K562 (cell line): Measurements from ENCODE around the gene TNFAIP6. TPM values are rescaled to one million over a fixed set of nuclear protein-coding genes. Genes with fewer than 3 reads are reported as not detected.

Experiments
- ADNP ChIP-seq: fragments of 200-800 bp; sonication (Bioruptor generic); IDR thresholded peaks from 2 replicates; pipeline ENCODE4 v1.6.1; 2016; ENCODE audit warnings: missing genetic modification characterization, missing compliant biosample characterization
- ATF2 ChIP-seq: sonication (generic); formaldehyde crosslinking; IDR thresholded peaks from 2 replicates; pipeline ENCODE4 v1.8.1; 2022; ENCODE audit warnings: missing genetic modification reagents
- CBFB ChIP-seq: sonication (generic); formaldehyde crosslinking; IDR thresholded peaks from 2 replicates; pipeline ENCODE4 v1.4.0; 2020; ENCODE audit warnings: mild to moderate bottlenecking, missing genetic modification reagents
- CC2D1A ChIP-seq: fragments of 450-650 bp; IDR thresholded peaks from 2 replicates; pipeline ENCODE4 v1.6.1; 2017; ENCODE audit warnings: mild to moderate bottlenecking
- CHD4 ChIP-seq: fragments of 200-600 bp; sonication (generic); IDR thresholded peaks from 3 replicates; pipeline ENCODE4 v1.6.1; 2012; ENCODE audit warnings: low read depth, mild to moderate bottlenecking, mixed read lengths, low read length, inconsistent platforms; ENCODE audit not compliant: insufficient read depth, insufficient replicate concordance, poor library complexity, severe bottlenecking
- CHD7 ChIP-seq: fragments of 200-600 bp; sonication (generic); IDR thresholded peaks from one replicate; pipeline ENCODE4 v1.6.1; 2012; ENCODE audit warnings: mild to moderate bottlenecking, low read depth, low read length, inconsistent platforms
- HNRNPK ChIP-seq: fragments of 200-400 bp; formaldehyde crosslinking; IDR thresholded peaks from one replicate; pipeline ENCODE4 v1.6.1; 2018; ENCODE audit warnings: mild to moderate bottlenecking, low read depth, low read length; ENCODE audit not compliant: poor library complexity, severe bottlenecking
- SREBF2 ChIP-seq: sonication (generic); formaldehyde crosslinking; IDR thresholded peaks from 2 replicates; pipeline ENCODE4 v1.4.0; 2020; ENCODE audit warnings: mild to moderate bottlenecking, missing genetic modification reagents
- TCFL5 ChIP-seq: fragments of 250-450 bp; sonication (Bioruptor Pico); conservative IDR thresholded peaks from 2 replicates; pipeline ENCODE4 v1.6.1; 2021; ENCODE audit warnings: mild to moderate bottlenecking, moderate library complexity, matching md5 sums
- TSC22D4 ChIP-seq: fragments of 450-650 bp; IDR thresholded peaks from 2 replicates; pipeline ENCODE4 v1.6.1; 2016; ENCODE audit warnings: missing genetic modification characterization, missing biosample characterization, control low read depth
- ZFP1 ChIP-seq: fragments of 450-650 bp; formaldehyde crosslinking; IDR thresholded peaks from 2 replicates; pipeline ENCODE4 v1.4.0; 2020; ENCODE audit warnings: mild to moderate bottlenecking, mixed read lengths
- ZFP30 ChIP-seq: fragments of 250-450 bp; sonication (Bioruptor Pico); IDR thresholded peaks from 2 replicates; pipeline ENCODE4 v1.8.0; 2022; ENCODE audit warnings: moderate library complexity, mild to moderate bottlenecking, inconsistent platforms, borderline replicate concordance
- ZFX ChIP-seq: sonication (generic); formaldehyde crosslinking; IDR thresholded peaks from 2 replicates; pipeline ENCODE4 v1.8.0; 2022; ENCODE audit warnings: mild to moderate bottlenecking, missing genetic modification reagents, moderate library complexity
- ZNF165 ChIP-seq: fragments of 250-450 bp; sonication (Bioruptor Pico); IDR thresholded peaks from 2 replicates; pipeline ENCODE4 v1.4.0; 2020; ENCODE audit warnings: borderline replicate concordance
- ZNF224 ChIP-seq: sonication (generic); formaldehyde crosslinking; IDR thresholded peaks from 2 replicates; pipeline ENCODE4 v1.8.0; 2022; ENCODE audit warnings: mild to moderate bottlenecking, missing genetic modification reagents
- ZNF274 ChIP-seq: IDR thresholded peaks from 2 replicates; pipeline ENCODE4 v1.6.1; 2011; ENCODE audit warnings: low read depth, mild to moderate bottlenecking, low read length, moderate library complexity, borderline replicate concordance
- polyA plus RNA-seq, 8 experiments: library from polyadenylated mRNA; depleted of rRNA in 4 of 8; stranded (reverse) in 5 of 8; unstranded in 3 of 8; fragments of >200 nt; fragmentation: Nextera tagmentation in 2 of 8; fragmentation: Illumina TruSeq in 1 of 8; extraction: Ambion mirVana in 2 of 8; extraction: Trizol in 1 of 8; gene quantifications; 2 replicates each; pipeline versions ENCODE4 v1.2.1 to v1.2.3, GENCODE V29; 2011 to 2014; ENCODE audit warnings: inconsistent platforms in 1 of 8, missing spikeins in 1 of 8
- total RNA-seq, 7 experiments: library from RNA; depleted of rRNA in 6 of 7; stranded (reverse); fragments of >200 nt in 6 of 7; fragmentation: Illumina TruSeq in 2 of 7; extraction: Trizol in 2 of 7; gene quantifications; 2 replicates each; pipeline versions ENCODE4 v1.2.1 to v1.2.3, GENCODE V29; 2011 to 2021; ENCODE audit warnings: low replicate concordance in 1 of 7

The TNFAIP6 gene
- total and polyA plus RNA-seq, 9 of the 15 experiments (the other 6 are each of a cell fraction or from before 2014, with no cell fraction given) = 0.07 to 0.28 (median 0.08) TPM; not detected in 6

DNA sequence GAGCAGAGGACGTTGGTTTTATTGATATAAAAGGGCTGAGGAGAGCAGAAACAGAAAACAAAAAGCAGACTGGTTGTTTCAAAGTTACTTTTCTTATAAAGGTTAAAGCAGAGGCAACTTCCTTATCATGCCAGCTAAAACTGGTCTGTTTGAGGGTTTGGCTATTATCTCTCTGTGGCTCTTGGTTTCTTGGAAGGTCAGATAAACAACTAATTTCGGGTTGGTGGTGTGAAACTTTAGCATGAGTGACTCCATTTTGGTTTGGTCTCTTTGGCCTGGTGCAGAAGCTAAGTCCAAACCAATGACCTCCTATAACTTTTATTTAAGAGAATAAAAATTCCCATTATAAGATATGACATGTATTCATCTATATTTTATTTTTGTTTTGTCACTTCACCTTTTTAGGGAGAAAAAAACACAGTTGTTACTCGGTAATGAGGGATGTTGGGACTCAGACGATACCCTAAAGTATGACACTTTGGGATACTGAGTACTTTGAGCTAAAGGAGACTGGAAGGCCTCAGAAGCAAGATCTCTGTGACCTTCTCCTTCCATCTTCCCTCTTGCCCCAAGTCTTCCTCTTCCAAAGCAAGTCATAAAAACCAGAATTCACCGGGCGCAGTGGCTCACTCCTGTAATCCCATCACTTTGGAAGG is 23.3 kb downstream of the TNFAIP6 start (continued):
- TF ChIP-seq ADNP (tag) (no peak), TCFL5 (peak; percentile 96), CC2D1A (no peak), CHD7 (no peak), ZFX (CRISPR knock-in tag) (no peak), TSC22D4 (no peak), ZNF274 (no peak), ZFP30 (no peak), CBFB (CRISPR knock-in tag) (no peak), SREBF2 (no peak), ZNF165 (peak; percentile 91), ZFP1 (CRISPR knock-in tag) (peak; percentile 92), CHD4 (no peak), HNRNPK (no peak), ATF2 (no peak), ZNF224 (CRISPR knock-in tag) (no peak)
